ENCODE data around the gene WFDC13.
A peak's percentile ranks its signal among the peaks of the same experiment; 100 is the strongest.
"Not testable (repeated sequence)": the region's sequence is repeated elsewhere in the genome, so short reads cannot be mapped to it uniquely, and the experiment has no call there.

The WFDC13 gene

GRCh38 chr20:45701873-45702272 lies at the start of gene WFDC13:
WFDC13 (plus strand) TSS chr20:45702038; CDS start chr20:45702124, 86 bp downstream.
- DNase-seq = no peak

- DNase-seq = not testable (repeated sequence)
These were observed 44.8 kb upstream of the WFDC13 start for GRCh38 chr20:45657038-45657437.

GRCh38 chr20:45670139-45670538 lies 31.7 kb upstream of the WFDC13 start, which contains the start of gene WFDC11:
WFDC11 (minus strand) TSS chr20:45670239; CDS start chr20:45650600, 19,639 bp downstream.
- no peak for DNase-seq

- no peak for DNase-seq
These were observed 29.1 kb upstream of the WFDC13 start for GRCh38 chr20:45672765-45673164.

- no peak for DNase-seq
These were observed 22.2 kb upstream of the WFDC13 start for GRCh38 chr20:45679650-45680049.

GRCh38 chr20:45685896-45686295 lies 15.9 kb upstream of the WFDC13 start:
- DNase-seq = peak; percentile 6

- DNase-seq = not testable (repeated sequence)
These were observed 8.5 kb upstream of the WFDC13 start for GRCh38 chr20:45693346-45693745.

- no peak for DNase-seq
These were observed 6.3 kb upstream of the WFDC13 start for GRCh38 chr20:45695496-45695895.

GRCh38 chr20:45701104-45701503 lies 734 bp upstream of the WFDC13 start:
- DNase-seq = no peak

- DNase-seq = no peak
These were observed 3.3 kb downstream of the WFDC13 start, which contains the start of gene WFDC10B for GRCh38 chr20:45704969-45705637. WFDC10B (minus strand) TSS chr20:45705019; CDS start chr20:45685992, 19,027 bp downstream.

GRCh38 chr20:45716141-45716688 lies 14.4 kb downstream of the WFDC13 start:
- not testable (repeated sequence) for DNase-seq

- DNase-seq = no peak
These were observed 20.2 kb downstream of the WFDC13 start, which contains the start of gene SPINT4 for GRCh38 chr20:45722047-45722446. SPINT4 (plus strand) TSS chr20:45722347; CDS start chr20:45722368, 21 bp downstream.

GRCh38 chr20:45725134-45725533 lies 23.3 kb downstream of the WFDC13 start:
- no peak for DNase-seq

GRCh38 chr20:45727044-45727443 lies 25.2 kb downstream of the WFDC13 start:
- no peak for DNase-seq

GRCh38 chr20:45732199-45732598 lies 30.4 kb downstream of the WFDC13 start:
- DNase-seq = no peak

GRCh38 chr20:45735552-45735951 lies 33.7 kb downstream of the WFDC13 start:
- no peak for DNase-seq

- no peak for DNase-seq
These were observed 34.1 kb downstream of the WFDC13 start for GRCh38 chr20:45735988-45736387.

GRCh38 chr20:45742596-45742995 lies 40.8 kb downstream of the WFDC13 start:
- no peak for DNase-seq

GRCh38 chr20:45745015-45745414 lies 43.2 kb downstream of the WFDC13 start:
- DNase-seq = no peak

GRCh38 chr20:45751721-45752120 lies 49.9 kb downstream of the WFDC13 start:
- DNase-seq = no peak

- DNase-seq = no peak
These were observed 50.9 kb downstream of the WFDC13 start for GRCh38 chr20:45752746-45753145.

- no peak for DNase-seq
These were observed 56.3 kb downstream of the WFDC13 start for GRCh38 chr20:45758096-45758495.

All from EL (cell line).